Spinal cord (tissue), 10 donors: ENCODE results near the gene ENDOG. TPM values are rescaled to one million over a fixed set of nuclear protein-coding genes. Genes with fewer than 3 reads are reported as not detected.
"Not testable (repeated sequence)": the region's sequence is repeated elsewhere in the genome, so short reads cannot be mapped to it uniquely, and the experiment has no call there.

ENCODE experiments used
- DNase-seq, 6 donors: peaks; one replicate each; pipeline versions ENCODE4 v3.0.0 to v3.0.0-alpha.2; 2013 to 2015; ENCODE audit warnings: low spot score in 6 of 6, low read depth in 4 of 6
- H3K27ac ChIP-seq: one replicate; pipeline ENCODE4 v1.5.1; 2013; ENCODE audit warnings: low read depth, low read length, control low read depth
- H3K27me3 ChIP-seq: one replicate; pipeline ENCODE4 v1.6.1; 2013; ENCODE audit warnings: low read length; ENCODE audit not compliant: control insufficient read depth, insufficient read depth
- H3K36me3 ChIP-seq: one replicate; pipeline ENCODE4 v1.6.1; 2013; ENCODE audit warnings: low read length; ENCODE audit not compliant: control insufficient read depth, insufficient read depth
- H3K4me1 ChIP-seq: one replicate; pipeline ENCODE4 v1.6.1; 2013; ENCODE audit warnings: low read length; ENCODE audit not compliant: control insufficient read depth, insufficient read depth
- H3K4me3 ChIP-seq: one replicate; pipeline ENCODE4 v1.5.1; 2013; ENCODE audit warnings: low read depth, low read length, control low read depth
- H3K9me3 ChIP-seq: one replicate; pipeline ENCODE4 v1.6.1; 2013; ENCODE audit warnings: low read length; ENCODE audit not compliant: control insufficient read depth, insufficient read depth
- WGBS: methylation state at CpG from one replicate; pipeline ENCODE4 v1.1.5; 2013; ENCODE audit warnings: missing lambda C conversion rate; ENCODE audit not compliant: insufficient coverage; 5-methylcytosine and 5-hydroxymethylcytosine counted together
- polyA plus RNA-seq, 2 donors: library from polyadenylated mRNA; unstranded; fragments of 120-200 nt; gene quantifications; one replicate each; pipeline ENCODE4 v1.2.1, GENCODE V29; 2013; ENCODE audit not compliant: insufficient read length in 2 of 2
- total RNA-seq, 2 donors: library from RNA; depleted of rRNA in 1 of 2; stranded (reverse); fragments of 120-200 nt in 1 of 2; fragments of >200 nt in 1 of 2; gene quantifications; one replicate each; pipeline versions ENCODE4 v1.2.3 to v1.2.4, GENCODE V29; 2013 to 2014
- donor health status: healthy.

The ENDOG gene
- total and polyA plus RNA-seq, 4 donors: 14.2 to 36.9 (median 31.8) TPM

- peaks cover 50% of the 10 kb centered on the region for H3K36me3 ChIP-seq
- no peak overlapping the region for H3K27ac ChIP-seq
- H3K9me3 ChIP-seq: no peaks in the 10 kb centered on the region
- no peak overlapping the region for H3K4me3 ChIP-seq
- no peaks in the 10 kb centered on the region for H3K27me3 ChIP-seq
- DNase-seq: no peak
- WGBS: no CpG with 5 or more reads among the region's 1 CpG
- H3K4me1 ChIP-seq: no peaks in the 10 kb centered on the region
Measured at GRCh38 chr9:128840524-128840923, 22.2 kb downstream of the ENDOG start.

- DNase-seq: no peak
- Histone ChIP-seq H3K27me3 (no peaks in the 10 kb centered on the region), H3K4me1 (no peaks in the 10 kb centered on the region), H3K36me3 (peaks cover 42% of the 10 kb centered on the region), H3K4me3 (no peak overlapping the region), H3K27ac (no peak overlapping the region), H3K9me3 (no peaks in the 10 kb centered on the region)
- 98% methylated on average over 11 of the region's 12 CpGs for WGBS
Measured at GRCh38 chr9:128841694-128842492, 23.6 kb downstream of the ENDOG start.

- H3K9me3 ChIP-seq: not testable (repeated sequence)
Measured at GRCh38 chr9:128843171-128843570, 24.9 kb downstream of the ENDOG start.

GRCh38 chr9:128845186-128845931, 27.1 kb downstream of the ENDOG start:
- 79% methylated on average over 11 of the region's 13 CpGs for WGBS
- H3K27ac ChIP-seq: no peak overlapping the region

More at GRCh38 chr9:128843171-128843570, 24.9 kb downstream of the ENDOG start:
- not testable (repeated sequence) for H3K4me3 ChIP-seq, H3K27me3 ChIP-seq, H3K27ac ChIP-seq, DNase-seq, H3K4me1 ChIP-seq
- H3K36me3 ChIP-seq: peaks cover 35% of the 10 kb centered on the region
- WGBS: 80% methylated on average over 1 of the region's 7 CpGs

GRCh38 chr9:128846680-128847030, 28.4 kb downstream of the ENDOG start:
- Histone ChIP-seq H3K9me3 (no peaks in the 10 kb centered on the region), H3K4me3 (no peak overlapping the region), H3K27ac (no peak overlapping the region), H3K4me1 (no peaks in the 10 kb centered on the region), H3K36me3 (peaks cover 17% of the 10 kb centered on the region), H3K27me3 (no peaks in the 10 kb centered on the region)
- 100% methylated on average over 3 of the region's 3 CpGs for WGBS
- no peak for DNase-seq

More at GRCh38 chr9:128845186-128845931, 27.1 kb downstream of the ENDOG start:
- no peaks in the 10 kb centered on the region for H3K9me3 ChIP-seq
- no peak overlapping the region for H3K4me3 ChIP-seq
- DNase-seq: no peak
- H3K27me3 ChIP-seq: no peaks in the 10 kb centered on the region
- H3K4me1 ChIP-seq: no peaks in the 10 kb centered on the region
- H3K36me3 ChIP-seq: peaks cover 25% of the 10 kb centered on the region

DNA sequence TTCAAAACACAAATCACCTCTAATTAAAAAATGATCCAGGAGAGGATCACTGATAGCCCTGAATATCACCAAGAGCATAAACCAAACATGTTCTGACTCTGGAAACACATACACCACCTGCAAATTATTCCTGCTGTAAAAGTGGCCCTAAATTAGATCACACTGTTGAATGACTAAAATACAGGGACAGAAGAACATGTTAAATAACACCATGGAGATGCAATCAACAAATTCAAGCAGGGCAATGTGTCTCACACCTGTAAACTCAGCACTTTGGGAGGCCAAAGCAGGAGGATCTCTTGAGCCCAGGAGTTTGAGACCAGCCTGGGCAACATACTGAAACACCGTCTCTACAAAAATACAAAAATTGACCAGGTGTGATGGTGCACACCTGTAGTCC, 29.5 kb downstream of the ENDOG start:
- WGBS: no CpG with 5 or more reads among the region's 1 CpG
- no peaks in the 10 kb centered on the region for H3K9me3 ChIP-seq
- peaks cover 8% of the 10 kb centered on the region for H3K36me3 ChIP-seq
- no peaks in the 10 kb centered on the region for H3K4me1 ChIP-seq
- no peak overlapping the region for H3K4me3 ChIP-seq
- DNase-seq: no peak
- H3K27me3 ChIP-seq: no peaks in the 10 kb centered on the region
- H3K27ac ChIP-seq: no peak overlapping the region

DNA sequence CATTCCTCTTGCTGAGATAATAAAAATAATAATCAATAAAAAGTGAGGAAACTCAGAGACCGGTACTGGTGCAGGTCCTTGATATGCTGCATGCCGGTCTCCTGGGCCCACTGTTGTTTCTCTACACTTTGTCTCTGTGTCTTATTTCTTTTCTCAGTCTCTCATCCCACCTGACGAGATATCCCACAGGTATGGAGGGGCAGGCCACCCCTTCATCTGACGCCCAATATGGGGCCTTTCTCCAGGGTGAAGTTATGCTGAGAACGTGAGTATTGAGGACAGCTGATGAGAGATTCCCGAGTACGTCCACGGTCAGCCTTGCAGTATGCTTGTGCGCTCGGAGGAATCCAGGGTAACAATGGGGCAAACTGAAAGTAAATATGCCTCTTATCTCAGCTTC, 32.7 kb downstream of the ENDOG start:
- H3K27ac ChIP-seq, H3K27me3 ChIP-seq, H3K9me3 ChIP-seq, H3K36me3 ChIP-seq, DNase-seq, H3K4me3 ChIP-seq, H3K4me1 ChIP-seq: not testable (repeated sequence)
- WGBS: 100% methylated on average over 2 of the region's 10 CpGs

DNA sequence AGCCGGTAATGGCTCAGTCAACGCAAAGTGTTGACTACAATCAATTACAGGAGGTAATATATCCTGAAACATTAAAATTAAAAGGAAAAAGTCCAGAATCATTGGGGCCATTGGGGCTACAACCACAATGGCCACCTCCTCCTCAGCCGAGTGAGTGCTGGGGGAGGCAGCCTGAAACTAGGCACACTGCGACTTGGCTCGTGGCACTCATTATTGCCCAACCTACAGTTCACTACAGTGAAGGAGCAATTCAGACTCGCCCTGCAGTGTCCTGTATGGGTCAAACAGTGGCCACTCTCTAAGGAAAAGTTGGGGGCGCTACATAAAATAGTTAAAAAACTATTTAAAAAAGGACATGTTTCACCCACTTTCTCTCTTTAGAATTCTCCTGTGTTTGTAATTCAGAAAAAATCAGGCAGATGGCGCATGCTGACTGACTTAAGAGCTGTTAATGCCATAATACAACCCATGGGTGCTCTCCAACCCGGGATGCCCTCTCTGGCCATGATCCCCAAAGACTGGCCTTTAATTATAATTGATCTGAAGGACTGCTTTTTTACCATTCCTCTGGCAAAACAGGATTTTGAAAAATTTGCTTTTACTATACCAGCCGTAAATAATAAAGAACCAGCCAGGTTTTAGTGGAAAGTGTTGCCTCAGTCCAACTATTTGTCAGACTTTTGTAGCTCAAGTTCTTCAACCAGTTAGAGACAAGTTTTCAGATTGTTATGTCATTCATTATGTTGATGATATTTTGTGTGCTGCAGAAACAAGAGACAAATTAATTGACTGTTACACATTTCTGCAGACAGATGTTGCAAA, 33.7 kb downstream of the ENDOG start:
- H3K27ac ChIP-seq: not testable (repeated sequence)
- DNase-seq: peak in 2 of 6 donors; percentile 44 to 49

GRCh38 chr9:128852646-128853045, 34.3 kb downstream of the ENDOG start:
- H3K4me1 ChIP-seq, H3K27me3 ChIP-seq, H3K27ac ChIP-seq, H3K4me3 ChIP-seq, DNase-seq, H3K36me3 ChIP-seq, H3K9me3 ChIP-seq: not testable (repeated sequence)
- WGBS: no CpG with 5 or more reads among the region's 2 CpGs

More for the DNA sequence above, 33.7 kb downstream of the ENDOG start:
- H3K36me3 ChIP-seq, H3K27me3 ChIP-seq, H3K4me1 ChIP-seq, H3K9me3 ChIP-seq, H3K4me3 ChIP-seq: not testable (repeated sequence)
- WGBS: no CpG with 5 or more reads among the region's 10 CpGs
